GM19035 (cell line): ENCODE results near the gene EPHA7.

Experiments
- ATAC-seq: cut with Tn5 transposase; IDR thresholded peaks from one replicate; pipeline ENCODE4 v1.9.1; 2021; ENCODE audit not compliant: unreplicated experiment

EPHA7 gene

DNA sequence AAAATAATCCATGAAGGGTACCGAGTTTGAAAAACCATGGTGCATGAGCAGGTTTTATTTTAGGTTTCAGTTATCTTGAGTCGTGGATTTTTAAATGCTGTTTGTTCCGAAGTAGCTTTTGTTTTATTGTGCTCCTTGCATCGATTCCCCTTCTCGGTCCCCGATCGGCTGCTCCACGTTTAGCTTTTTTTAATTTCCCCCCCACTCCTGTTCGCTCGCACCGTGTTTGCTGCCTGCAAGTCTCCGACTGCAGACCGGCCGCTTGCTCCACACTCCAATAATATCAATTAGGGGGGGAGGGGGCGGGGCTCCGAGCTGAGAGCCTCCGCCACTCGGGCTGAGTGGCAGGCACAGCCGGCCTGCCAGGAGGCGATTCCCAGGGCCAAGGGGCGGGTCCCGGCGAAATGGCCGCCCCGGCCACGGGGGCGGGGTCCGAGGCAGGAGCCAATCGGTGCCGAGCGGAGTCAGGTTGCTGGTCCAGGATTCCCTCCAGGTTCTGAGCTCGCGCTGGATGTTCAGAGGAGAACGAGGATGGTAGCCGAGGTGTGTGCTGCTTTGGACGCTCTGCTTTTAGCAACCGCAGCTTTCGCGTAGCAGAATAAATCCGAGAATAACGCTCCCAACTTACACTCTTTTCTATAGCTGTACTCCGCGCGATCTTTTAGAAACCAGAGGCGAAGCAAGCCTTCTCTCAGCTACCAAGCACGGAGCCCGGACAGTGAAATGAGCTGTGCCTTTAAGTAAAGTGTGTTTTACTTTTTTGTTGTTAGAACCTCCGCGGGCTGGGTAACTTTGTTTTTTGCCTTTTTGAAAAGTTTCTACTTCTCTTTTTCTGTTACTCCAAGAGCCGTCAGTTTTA is at the start of gene EPHA7:
EPHA7 (minus strand) TSS at position 256 of the 859 bp plus-strand sequence; CDS start at position 38, 218 bp downstream.
- peak; percentile 91 for ATAC-seq

DNA sequence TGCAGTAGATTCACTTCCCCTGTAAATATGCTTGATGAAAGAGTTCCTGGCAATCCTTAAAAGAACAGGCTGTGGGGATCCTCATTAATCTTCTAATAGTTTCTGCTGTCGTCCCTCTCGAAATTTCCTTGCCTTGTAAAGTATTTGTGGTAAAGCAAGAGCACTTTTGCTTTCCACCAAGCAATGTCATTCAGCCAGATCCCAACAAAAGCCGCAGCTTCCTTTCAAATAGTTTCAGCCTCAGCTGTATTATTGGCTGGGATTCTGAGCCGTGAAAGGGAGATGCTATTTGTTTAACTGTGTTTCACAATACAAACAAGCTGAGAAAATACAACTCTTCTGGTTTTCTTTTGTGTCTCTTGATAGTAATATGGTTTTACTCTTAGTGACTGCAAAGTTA is 48.9 kb upstream of the EPHA7 start:
- ATAC-seq = no peak

DNA sequence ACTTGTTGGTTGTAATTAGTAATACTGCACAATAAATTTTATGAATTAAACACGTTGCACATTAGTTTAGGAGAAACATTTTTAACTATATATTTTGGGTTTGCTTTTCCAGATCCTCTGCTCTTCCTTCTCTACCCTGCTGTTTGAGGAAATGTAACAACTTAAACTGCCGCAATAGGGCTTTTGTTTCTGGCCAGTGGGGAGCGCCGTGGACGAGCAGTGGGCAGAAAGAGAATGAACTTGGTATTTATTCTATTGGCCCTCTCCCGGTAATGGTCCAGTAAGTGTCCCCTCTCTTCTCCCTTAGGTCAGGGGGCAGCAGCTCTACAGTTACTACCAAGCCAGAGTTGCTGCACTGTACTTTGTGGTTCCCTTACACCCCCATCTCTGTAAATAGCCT is 35.2 kb upstream of the EPHA7 start:
- no peak for ATAC-seq

DNA sequence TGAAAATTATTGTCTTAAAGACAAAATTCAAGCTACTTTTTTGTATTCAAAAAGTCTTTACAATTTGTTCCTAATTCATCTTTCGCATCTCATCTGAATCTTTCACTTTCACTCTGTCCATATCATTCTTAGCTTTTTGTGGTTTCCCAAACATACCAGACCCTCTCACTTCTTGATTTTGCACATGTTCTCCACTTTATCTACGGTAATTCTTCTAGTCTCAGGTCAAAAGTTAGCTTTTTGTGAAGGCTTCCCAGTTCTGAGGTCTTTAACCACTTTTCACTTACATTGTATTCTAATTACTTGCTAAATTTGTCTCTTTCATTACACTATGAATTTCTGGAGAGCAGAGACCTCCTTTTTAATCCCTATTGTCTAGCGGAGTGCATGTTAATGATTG is 34.6 kb upstream of the EPHA7 start:
- no peak for ATAC-seq

DNA sequence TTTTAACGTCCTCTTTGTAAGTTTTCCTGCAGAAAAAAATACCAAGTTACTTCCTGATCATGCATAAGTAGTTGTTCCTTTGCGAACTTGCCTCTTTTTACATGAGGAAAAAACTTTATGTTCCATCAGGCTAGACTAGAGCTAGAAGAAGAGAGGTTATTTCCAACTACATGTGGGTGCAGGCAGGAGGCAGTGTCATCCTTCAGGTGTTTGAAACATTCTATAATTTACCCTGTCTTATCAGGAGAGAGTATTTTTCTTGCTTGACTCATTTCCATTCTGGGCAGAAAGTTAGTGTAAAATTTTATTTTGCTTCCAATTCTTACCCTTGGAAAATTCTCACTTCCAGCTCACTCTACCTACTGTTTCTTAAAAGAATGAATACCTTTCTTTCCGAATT is 28.5 kb upstream of the EPHA7 start:
- ATAC-seq = no peak

DNA sequence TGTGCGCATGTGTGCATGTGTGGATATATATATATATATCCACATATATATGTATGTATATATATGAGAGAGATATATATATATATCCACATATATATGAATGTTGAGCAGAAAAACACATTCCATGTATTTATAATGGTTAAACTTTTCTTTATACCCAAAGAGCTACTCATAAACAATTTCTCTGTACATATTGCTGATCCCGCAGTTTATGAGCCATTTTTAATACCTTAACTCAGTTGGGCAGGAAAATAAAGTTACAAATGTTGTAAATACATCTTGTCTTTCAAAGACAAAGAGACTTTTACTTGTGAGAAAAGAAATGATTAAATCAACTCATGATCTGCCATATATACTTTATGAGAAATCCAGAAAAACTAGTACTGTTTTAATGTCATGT is 18.1 kb upstream of the EPHA7 start:
- ATAC-seq = no peak

DNA sequence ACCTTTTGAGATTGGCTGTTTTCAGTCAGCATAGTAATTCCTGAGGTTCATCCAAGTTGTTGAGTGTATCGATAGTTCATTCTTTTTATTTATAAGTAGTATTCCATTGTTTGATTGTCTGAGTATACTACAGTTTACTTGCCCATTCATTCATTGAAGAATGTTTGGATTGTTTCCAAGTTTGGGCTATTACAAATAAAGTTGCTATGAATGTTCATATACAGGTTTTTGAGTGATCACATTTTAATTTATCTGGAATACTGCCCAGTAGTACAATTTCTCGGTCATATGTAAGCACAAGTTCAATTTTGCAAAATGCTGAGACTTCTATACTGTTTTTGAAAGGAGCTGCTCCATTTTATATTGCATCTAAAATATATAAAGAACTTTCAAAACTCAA is 14.2 kb upstream of the EPHA7 start:
- ATAC-seq = no peak

DNA sequence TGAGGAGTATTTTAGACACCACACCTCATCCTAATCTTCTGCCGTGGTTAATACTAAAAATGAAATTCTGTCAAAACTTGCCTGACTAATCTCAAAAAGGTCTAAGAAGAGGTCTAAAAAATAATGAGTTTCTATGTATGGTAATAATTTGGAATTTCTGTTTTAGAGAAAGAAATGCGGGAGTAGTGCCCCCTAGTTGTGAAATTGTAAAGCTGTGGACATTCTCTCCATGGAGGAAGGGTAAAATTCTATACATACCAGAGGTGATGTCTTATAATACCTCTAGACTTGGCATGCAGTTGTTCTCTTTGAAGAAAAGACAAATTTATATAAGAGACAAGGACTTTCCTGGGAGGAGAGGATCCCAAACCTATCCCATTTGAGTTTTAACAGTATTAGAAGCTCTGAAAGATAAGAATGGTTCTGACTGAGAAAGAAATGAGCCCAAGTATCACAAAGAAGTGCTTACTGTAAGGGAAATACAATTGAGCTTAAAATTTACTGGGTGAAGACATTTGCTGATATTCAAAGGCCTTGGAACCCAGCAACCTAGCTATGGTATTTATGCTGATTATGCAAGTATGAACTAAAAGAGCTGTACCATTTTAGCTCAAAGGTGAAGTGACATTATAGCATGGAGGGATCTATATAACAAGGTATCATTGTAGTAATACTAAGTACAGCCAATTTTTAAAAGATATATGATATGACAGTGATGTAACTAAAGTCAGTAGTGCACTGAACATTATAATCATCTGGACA is 5.1 kb upstream of the EPHA7 start:
- no peak for ATAC-seq

DNA sequence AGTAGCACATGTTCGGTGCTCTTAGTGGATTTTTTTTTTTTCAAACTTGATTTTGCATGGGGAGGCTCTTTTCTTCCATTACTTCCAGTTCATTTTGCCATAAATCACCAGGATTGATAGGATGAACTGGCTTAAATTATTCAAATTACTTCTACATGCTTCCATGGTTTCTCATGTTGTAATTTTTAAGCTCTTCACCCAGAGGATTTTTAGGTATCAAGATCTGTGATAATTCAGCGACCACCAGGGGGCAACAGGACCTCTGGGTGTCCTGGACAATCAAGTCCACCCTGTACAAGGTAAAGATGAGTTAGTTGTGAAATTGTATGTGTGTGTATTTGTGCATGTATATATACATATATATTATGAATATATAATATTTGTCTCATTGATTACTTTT is 4.2 kb upstream of the EPHA7 start:
- ATAC-seq = no peak

DNA sequence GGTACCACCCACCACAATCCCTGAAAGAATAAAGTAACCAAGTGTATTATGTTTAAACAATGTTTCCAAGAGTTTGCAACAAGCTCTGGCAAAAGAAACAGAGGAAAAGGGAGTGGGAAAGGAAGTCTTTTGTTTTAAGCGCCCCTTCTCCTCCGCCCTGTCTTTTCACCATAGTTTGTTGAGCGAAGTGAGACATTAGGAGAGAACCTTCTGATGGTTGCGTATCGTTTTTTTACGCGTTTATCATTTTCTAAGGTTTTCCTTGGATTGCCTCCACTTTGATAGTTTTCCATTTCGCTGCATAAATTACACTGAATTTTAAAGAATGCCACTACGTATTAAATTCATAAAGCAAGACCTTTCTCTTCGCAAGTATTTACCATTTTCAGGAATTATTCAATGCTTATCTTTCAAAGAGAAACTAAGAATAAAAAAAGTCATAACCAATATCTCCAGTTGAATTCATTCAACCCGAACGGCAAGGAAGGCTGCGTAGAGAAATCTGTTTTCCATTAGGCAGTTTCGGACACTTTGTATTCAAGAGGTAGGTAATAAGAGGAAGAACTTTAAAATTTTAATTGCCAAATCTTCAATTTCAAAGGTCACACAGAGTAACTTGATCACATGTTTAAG is 920 bp upstream of the EPHA7 start:
- ATAC-seq = no peak

DNA sequence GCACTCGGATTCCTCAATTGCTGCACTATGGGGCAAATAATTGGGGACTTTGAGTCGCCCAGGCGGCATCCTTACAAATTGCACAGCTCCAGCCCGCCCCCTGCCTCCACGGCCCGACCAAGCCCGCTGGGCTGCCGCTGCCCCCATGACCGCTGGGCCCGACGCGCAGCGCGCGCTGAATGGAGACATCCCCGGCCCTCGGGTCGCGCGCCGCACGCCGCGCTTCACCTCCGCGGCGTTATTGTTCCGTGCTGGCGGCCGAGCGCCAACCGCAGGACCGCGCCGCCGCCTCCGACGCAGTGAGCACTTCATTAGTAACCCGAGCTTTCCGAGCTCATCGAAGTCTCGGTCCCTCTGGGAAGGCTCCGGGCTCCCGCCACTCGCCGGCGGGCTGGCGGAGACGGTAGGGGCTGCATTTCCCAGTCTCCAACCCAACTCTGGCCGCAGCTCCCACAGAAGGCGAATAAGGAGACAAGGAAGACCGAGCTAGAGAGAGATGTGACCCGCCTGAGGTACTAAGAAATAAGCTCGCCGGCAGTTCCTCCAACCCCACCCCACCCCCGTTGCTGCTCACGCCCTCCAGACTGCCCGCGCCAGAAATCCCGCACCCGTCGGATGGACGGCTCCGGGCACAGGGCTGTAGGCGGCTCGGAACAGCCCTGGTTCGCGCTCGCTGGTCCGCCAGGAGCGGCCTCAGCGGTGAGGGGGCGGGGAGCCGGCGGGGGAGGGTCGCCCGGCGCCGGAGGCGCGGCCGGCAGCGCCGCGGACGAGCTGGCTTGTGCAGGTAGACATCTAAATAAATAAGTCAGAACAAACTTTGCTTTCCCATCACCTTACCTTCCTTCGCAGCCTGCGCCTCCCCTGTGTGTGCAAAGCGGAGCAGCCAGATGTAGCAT is 703 bp downstream of the EPHA7 start:
- no peak for ATAC-seq

DNA sequence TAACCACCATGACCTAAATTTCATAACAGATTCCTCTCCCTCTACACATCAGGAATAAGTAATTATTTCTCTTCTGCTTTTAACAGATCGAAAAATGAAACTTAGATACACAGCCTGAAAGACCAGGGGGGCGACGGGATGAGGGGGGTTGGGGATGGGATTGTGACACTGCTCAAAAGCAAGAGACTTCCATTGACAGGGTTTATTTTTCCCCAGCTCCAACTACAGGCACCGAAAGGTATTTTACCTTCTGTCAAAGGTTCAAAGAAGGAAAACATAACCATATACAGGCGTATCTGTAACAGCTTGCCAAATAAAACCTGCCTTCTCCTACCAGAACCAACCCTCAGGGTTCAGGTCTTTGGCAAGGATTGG is 1.3 kb downstream of the EPHA7 start:
- ATAC-seq = no peak

DNA sequence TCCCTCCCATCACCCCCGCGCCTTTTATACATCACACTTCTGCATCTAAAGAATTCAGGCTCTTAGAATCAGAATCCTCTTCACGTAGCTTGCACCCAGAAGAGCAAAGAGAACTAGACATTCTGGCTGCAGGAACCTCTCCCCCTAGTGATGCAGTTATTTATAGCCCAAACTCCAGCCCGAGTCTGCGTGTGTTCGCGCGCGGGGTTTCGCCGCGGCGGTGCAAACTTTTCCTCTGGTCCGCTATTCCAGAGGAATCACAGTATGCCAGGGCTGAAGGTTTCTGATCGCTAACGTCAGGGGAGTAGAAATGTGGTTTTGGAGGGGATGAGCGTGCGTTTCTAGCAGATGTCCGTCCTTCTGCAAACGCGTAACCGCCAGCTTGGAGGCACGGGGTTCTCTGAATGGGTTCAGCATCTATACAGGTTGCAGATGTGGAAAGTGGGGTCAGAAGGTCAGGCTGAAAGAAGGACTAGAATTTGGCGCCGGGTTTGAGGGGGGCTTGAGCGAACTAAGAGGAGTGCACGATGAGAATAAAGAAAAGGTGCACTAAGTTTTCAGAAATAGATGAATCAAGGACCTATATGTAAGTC is 1.8 kb downstream of the EPHA7 start:
- ATAC-seq = no peak

DNA sequence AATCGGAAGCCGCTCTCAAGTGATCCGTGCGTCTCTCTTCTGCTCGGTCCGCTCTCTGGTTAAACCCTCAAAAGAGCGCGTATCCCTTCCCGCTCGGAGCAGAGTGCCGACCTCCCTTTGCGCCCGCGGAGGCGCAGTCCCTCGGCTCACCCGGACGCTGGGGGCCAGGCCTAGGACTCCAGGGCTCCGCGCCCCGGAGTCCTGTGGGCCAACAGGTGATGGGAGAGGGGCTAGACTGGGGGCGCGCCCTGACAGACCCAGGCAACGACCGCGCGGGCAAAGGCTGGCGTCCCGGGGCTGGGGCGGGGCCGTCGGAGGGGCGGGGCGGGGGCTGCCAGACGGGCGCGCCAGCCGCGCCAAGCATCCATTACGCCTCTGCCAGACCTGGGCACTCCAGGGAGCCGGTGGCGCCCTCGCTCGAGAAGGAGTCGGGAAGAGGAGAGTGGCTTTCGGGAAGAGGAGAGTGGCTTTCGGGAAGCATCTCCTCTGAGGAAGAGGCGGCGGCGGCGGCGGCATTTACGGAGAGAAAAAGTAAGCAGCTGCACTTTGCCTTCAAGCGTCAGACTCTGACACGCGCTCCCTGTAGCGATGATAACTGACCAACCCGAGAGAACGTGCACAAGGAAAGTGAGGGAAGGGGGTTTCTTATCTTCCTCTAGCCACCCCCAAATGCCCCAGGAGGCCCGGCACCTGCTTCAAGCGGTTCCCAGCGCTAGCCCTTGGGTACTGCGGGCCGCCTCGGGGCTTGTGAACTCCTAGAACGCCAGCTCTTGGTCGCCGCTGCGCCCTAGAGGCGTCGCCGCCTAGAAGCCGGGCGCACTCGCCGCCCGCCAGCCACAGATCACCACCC is 2.6 kb downstream of the EPHA7 start:
- no peak for ATAC-seq

DNA sequence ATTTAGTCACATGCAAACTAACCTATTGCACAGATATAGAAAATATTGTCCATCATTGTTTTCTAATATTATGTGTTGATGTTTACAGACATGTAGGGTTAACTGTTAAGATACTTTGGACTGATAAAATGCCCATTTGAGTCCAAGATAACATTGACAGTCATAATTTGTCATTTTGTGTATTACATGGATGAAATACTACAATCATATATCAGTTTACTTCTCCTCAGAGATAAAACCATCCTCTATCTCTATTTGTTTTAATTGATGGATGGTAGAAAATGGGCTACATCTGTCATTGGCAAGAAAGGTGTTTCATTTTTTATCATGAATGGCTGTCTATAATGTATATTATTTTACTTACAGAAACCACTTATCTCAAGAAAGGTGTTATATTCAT is 6.2 kb downstream of the EPHA7 start:
- ATAC-seq = no peak

DNA sequence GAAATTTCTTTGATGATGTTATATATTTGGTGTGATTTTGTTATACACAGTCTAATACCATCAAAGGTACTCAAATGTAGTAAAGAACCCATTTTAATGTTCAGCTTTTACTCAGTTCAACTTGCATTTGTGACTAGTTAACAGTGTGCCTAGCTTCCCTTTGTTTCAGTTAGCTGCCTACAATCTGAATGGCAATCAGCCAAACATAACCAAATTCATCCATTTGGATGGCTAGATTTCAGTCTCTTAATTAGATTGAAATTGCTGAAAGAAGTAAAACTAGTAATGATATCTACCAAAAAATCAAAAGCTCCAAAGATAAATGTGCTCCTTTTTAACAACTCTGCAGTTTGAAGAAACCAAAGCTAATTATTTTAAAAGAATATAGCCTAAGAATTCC is 6.9 kb downstream of the EPHA7 start:
- no peak for ATAC-seq

DNA sequence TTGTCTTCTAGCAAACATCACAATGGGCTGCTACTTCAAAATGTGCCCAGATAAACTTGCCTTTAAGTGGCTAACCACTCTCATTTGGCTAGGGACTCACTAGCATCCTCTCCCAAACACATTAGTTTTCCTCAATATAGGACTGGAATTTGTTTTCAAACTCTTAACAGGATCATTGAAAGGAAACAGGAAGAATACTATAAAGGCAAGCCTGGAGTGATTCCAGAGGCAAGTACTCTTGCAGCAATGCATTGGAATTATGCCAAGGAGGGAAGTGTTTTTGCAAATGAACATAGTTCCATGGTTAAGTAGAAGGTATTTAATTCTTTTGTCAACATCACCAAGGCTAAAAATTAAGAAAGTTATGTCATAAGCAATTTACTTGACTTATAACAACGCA is 12.2 kb downstream of the EPHA7 start:
- no peak for ATAC-seq

DNA sequence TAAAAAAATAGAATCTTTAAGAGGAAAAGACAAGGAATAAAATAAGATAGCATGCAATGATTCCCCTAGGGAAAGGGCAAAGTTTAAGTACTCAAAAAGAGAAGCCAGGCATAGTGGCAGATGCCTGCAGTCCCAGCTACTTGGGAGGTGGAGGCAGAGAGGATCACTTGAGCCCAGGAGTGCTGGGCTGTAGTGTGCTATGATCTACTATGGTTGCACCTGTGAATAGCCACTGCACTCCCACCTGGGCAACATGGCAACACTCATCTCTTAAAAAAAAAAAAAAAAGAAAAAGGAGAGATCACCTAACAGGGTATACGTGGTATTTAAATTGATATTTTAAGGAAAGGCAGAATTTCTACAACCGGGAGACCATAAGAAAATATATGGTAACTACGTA is 16.0 kb downstream of the EPHA7 start:
- no peak for ATAC-seq

DNA sequence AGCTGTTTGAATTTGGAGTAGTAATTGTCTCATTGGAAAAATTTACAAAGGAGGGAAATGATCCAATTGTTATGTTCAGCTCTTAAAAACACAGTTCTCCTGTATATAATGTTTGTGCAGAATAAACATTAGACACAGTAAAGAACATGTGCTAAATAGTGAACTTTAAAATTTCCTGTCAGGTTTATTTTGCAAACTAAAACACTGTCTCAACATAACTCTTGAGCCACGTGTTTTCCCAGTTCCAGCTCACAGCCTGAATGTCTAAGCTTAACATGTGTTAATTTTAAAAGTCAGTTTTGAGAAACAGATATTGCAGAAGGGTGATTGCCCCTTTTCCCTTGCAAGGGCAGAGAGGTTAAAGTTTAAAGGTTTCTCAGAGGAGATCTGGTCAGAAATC is 20.6 kb downstream of the EPHA7 start:
- ATAC-seq = no peak

DNA sequence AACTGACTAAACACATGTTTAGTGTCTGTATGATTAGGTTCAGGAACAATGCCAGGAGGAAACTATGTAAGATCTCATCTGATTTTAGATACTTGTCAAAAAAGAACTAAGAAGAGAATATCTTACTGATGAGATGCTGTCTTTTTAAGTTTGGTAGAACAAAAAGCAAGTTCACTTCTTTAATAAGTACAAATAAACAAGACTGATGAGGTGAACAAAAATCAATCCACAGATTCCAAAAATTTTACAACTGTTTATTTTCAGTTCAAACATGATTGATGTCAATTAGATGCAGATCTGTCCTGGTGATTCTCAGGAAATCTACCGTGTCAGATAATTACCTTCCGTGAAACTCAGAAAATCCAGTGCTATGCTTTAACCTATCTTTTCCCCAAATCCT is 24.9 kb downstream of the EPHA7 start:
- no peak for ATAC-seq
